MM.1S (cell line): Measurements from ENCODE around the gene CIAO1.

Experiments used
- DNase-seq: peaks from one replicate; pipeline ENCODE4 v3.0.0-alpha.2; 2015
- H2AFZ ChIP-seq: fragments of 300-600 bp; sonication (generic); 2 replicates; pipeline ENCODE4 v1.6.0; 2016; ENCODE audit warnings: antibody characterized with exemption, low read length
- H3F3A ChIP-seq: fragments of 300-600 bp; sonication (generic); 2 replicates; pipeline ENCODE4 v1.6.1; 2016; ENCODE audit warnings: mild to moderate bottlenecking, antibody characterized with exemption, low read length, moderate library complexity, mixed read lengths; ENCODE audit not compliant: insufficient read depth
- H3K27ac ChIP-seq: fragments of 300-600 bp; sonication (generic); 2 replicates; pipeline ENCODE4 v1.5.1; 2016; ENCODE audit warnings: mild to moderate bottlenecking, low read length
- H3K27me3 ChIP-seq: fragments of 300-600 bp; sonication (generic); replicated peaks from 2 replicates; pipeline ENCODE4 v1.6.0; 2016; ENCODE audit warnings: low read length; ENCODE audit not compliant: insufficient read depth
- H3K36me3 ChIP-seq: fragments of 300-600 bp; sonication (generic); replicated peaks from 2 replicates; pipeline ENCODE4 v1.6.1; 2016; ENCODE audit warnings: mild to moderate bottlenecking, low read length, mixed read lengths; ENCODE audit not compliant: insufficient read depth
- H3K4me1 ChIP-seq: fragments of 300-600 bp; sonication (generic); 2 replicates; pipeline ENCODE4 v1.6.1; 2016; ENCODE audit warnings: low read length, mixed read lengths
- H3K4me2 ChIP-seq: fragments of 300-600 bp; sonication (generic); 2 replicates; pipeline ENCODE4 v1.6.0; 2016; ENCODE audit warnings: low read depth, low read length
- H3K4me3 ChIP-seq: fragments of 300-600 bp; sonication (generic); 2 replicates; pipeline ENCODE4 v1.5.1; 2016; ENCODE audit warnings: low read length, mixed read lengths
- H3K79me2 ChIP-seq: fragments of 300-600 bp; sonication (generic); 2 replicates; pipeline ENCODE4 v1.6.1; 2016; ENCODE audit warnings: mixed run types, low read length, mixed read lengths
- H3K9ac ChIP-seq: fragments of 300-600 bp; sonication (generic); 2 replicates; pipeline ENCODE4 v1.6.1; 2016; ENCODE audit warnings: low read length, mixed read lengths
- H3K9me2 ChIP-seq: fragments of 300-600 bp; sonication (generic); replicated peaks from 2 replicates; pipeline ENCODE4 v1.6.1; 2016; ENCODE audit warnings: mild to moderate bottlenecking, low read length, mixed read lengths; ENCODE audit not compliant: insufficient read depth
- H3K9me3 ChIP-seq: fragments of 300-600 bp; sonication (generic); replicated peaks from 2 replicates; pipeline ENCODE4 v1.6.1; 2016; ENCODE audit warnings: mild to moderate bottlenecking, low read length, mixed read lengths; ENCODE audit not compliant: insufficient read depth
- H4K20me1 ChIP-seq: fragments of 300-600 bp; sonication (generic); 2 replicates; pipeline ENCODE4 v1.6.1; 2016; ENCODE audit warnings: mild to moderate bottlenecking, low read length, moderate library complexity, mixed read lengths; ENCODE audit not compliant: insufficient read depth
- EZH2 ChIP-seq: fragments of 300-600 bp; sonication (generic); optimal IDR thresholded peaks from 2 replicates; pipeline ENCODE3; 2017; ENCODE audit warnings: low read depth, mild to moderate bottlenecking, antibody characterized with exemption, low read length, mixed read lengths
- EZH2phosphoT487 ChIP-seq: fragments of 300-600 bp; sonication (generic); IDR thresholded peaks from 2 replicates; pipeline ENCODE4 v1.6.1; 2018; ENCODE audit warnings: antibody characterized with exemption, low read length
- TF ChIP-seq, protein P1 (sequence below): fragments of 300-600 bp; sonication (generic); IDR thresholded peaks from 2 replicates; pipeline ENCODE4 v1.5.1; 2016; ENCODE audit warnings: antibody characterized with exemption, low read length, mixed read lengths

CIAO1 gene

DNA sequence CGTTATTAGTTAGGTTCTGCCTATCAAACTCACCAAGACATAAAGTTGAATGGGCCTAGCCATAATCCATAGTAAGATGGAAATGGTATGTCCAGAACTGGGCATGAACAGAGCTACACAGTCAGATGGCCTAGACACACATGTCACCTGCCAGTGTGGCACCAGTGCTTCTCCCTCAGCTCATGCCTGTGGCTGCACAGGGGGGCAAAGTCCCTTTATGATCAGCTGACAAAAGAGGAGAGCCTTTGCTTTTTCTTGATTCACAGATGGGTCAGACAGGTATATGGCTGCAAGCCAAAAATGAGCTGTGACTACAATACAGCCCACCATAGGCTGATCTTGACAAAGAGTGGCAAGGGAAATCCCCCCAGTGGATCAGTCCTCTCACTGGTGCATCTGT, 29.1 kb upstream of the CIAO1 start:
- H3F3A ChIP-seq, result peaks cover 26% of the 10 kb centered on the region
- no peak overlapping the region for H3K4me3 ChIP-seq
- no peaks in the 10 kb centered on the region for H3K36me3 ChIP-seq
- no peaks in the 10 kb centered on the region for H3K27me3 ChIP-seq
- H4K20me1 ChIP-seq, result no peaks in the 10 kb centered on the region
- H3K79me2 ChIP-seq, result 0 out of 2 replicates have a peak, but pooled peaks cover 5% of the 10 kb centered on the region
- H3K9me2 ChIP-seq, result no peaks in the 10 kb centered on the region
- no peak overlapping the region for H3K4me2 ChIP-seq
- TF ChIP-seq EZH2phosphoT487, result no peak
- TF ChIP-seq, protein P1, sequence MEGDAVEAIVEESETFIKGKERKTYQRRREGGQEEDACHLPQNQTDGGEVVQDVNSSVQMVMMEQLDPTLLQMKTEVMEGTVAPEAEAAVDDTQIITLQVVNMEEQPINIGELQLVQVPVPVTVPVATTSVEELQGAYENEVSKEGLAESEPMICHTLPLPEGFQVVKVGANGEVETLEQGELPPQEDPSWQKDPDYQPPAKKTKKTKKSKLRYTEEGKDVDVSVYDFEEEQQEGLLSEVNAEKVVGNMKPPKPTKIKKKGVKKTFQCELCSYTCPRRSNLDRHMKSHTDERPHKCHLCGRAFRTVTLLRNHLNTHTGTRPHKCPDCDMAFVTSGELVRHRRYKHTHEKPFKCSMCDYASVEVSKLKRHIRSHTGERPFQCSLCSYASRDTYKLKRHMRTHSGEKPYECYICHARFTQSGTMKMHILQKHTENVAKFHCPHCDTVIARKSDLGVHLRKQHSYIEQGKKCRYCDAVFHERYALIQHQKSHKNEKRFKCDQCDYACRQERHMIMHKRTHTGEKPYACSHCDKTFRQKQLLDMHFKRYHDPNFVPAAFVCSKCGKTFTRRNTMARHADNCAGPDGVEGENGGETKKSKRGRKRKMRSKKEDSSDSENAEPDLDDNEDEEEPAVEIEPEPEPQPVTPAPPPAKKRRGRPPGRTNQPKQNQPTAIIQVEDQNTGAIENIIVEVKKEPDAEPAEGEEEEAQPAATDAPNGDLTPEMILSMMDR, result no peak
- no peak for TF ChIP-seq EZH2
- peaks cover 34% of the 10 kb centered on the region for H3K4me1 ChIP-seq
- H3K9ac ChIP-seq, result no peak overlapping the region
- no peak for DNase-seq
- no peak overlapping the region for H3K27ac ChIP-seq
- no peak overlapping the region for H2AFZ ChIP-seq
- H3K9me3 ChIP-seq, result no peaks in the 10 kb centered on the region

DNA sequence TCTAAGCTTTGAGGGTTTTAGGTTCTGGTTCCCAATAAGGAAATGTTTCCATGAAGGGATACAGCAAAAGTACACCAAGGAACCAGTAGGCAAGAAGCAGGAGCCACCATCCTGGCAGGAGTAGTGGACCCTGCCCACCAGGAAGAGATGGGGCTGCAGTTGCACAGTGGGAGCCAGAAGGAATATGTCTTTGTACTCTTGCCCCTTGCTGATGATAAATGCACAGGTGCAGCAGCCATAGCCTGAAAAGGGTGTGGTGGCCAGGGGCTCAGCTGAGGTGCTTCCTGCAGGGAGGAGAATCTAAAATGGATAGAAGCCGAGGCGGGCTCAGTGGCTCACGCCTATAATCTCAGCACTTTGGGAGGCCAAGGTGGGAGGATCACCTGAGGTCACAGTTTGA, 27.8 kb upstream of the CIAO1 start:
- no peaks in the 10 kb centered on the region for H3K27me3 ChIP-seq
- H2AFZ ChIP-seq, result no peak overlapping the region
- H3K4me3 ChIP-seq, result no peak overlapping the region
- no peak overlapping the region for H3K4me2 ChIP-seq
- no peak overlapping the region for H3K27ac ChIP-seq
- DNase-seq, result no peak
- TF ChIP-seq, protein P1, result no peak
- TF ChIP-seq EZH2phosphoT487 (no peak), EZH2 (no peak)
- no peaks in the 10 kb centered on the region for H3K36me3 ChIP-seq
- no peak overlapping the region for H3K9ac ChIP-seq
- H3K4me1 ChIP-seq, result peaks cover 46% of the 10 kb centered on the region
- H3F3A ChIP-seq, result peaks cover 39% of the 10 kb centered on the region
- 0 out of 2 replicates have a peak, but pooled peaks cover 5% of the 10 kb centered on the region for H3K79me2 ChIP-seq
- H3K9me2 ChIP-seq, result no peaks in the 10 kb centered on the region
- H3K9me3 ChIP-seq, result no peaks in the 10 kb centered on the region
- no peaks in the 10 kb centered on the region for H4K20me1 ChIP-seq

DNA sequence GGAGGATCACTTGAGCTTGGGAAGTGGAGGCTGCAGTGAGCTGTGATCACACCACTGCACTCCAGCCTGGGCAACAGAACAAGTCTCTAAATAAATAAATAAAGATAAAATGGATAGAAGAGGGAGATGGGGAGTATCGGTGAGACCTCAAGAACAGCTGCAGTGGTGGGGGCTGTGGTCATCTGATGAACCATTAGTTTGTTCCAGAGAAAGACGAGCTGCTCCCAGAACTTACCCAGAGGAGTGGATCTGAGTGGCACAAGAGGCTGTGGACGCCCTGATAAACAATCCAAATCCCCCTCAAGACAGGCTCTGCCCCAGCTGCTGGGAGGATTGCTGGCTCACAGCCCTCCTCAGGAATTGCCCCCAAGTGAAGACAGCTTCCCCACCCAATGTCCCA, 26.9 kb upstream of the CIAO1 start:
- Histone ChIP-seq H3K9me2 (no peaks in the 10 kb centered on the region), H3K9me3 (no peaks in the 10 kb centered on the region), H3K79me2 (0 out of 2 replicates have a peak, but pooled peaks cover 5% of the 10 kb centered on the region), H3F3A (peaks cover 40% of the 10 kb centered on the region), H3K27ac (no peak overlapping the region), H3K4me1 (peaks cover 47% of the 10 kb centered on the region), H2AFZ (no peak overlapping the region), H3K36me3 (no peaks in the 10 kb centered on the region), H3K4me2 (no peak overlapping the region), H3K27me3 (no peaks in the 10 kb centered on the region), H3K4me3 (no peak overlapping the region), H4K20me1 (no peaks in the 10 kb centered on the region), H3K9ac (no peak overlapping the region)
- no peak for DNase-seq
- TF ChIP-seq EZH2phosphoT487, result no peak
- TF ChIP-seq, protein P1, result no peak
- TF ChIP-seq EZH2, result no peak
